Measurements from ENCODE around the gene CDC42SE2. TPM values are rescaled to one million over a fixed set of nuclear protein-coding genes. Genes with fewer than 3 reads are reported as not detected.

CDC42SE2 gene
- total RNA-seq, 4 donors from 2014 or later = 23.9 to 29.6 (median 26.4) TPM

DNA sequence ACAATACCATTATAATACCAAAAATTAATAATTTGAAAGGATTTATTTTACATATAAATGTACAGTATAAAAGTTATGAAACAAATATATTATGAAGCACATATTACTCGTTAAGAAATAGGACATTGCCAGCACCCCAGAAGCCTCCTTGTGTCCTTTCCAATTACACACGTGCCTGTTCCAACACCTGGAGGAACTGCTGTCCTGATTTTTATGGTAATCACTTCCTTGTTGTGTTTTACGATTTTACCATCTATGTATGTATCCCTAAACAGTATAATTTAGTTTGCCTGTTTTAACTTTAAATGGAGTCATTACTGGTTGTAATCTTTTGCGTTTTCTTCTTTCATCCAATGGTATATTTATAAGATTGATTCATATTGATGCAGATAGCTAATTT lies 105.0 kb downstream of the CDC42SE2 start:
- ATAC-seq = no peak
- Histone ChIP-seq H3K9me3 (no peaks in the 10 kb centered on the region), H3K4me1 (no peaks in the 10 kb centered on the region), H3K27ac (no peak overlapping the region), H3K36me3 (no peaks in the 10 kb centered on the region), H3K27me3 (no peaks in the 10 kb centered on the region), H3K4me3 (no peak overlapping the region)
- TF ChIP-seq, protein P1, sequence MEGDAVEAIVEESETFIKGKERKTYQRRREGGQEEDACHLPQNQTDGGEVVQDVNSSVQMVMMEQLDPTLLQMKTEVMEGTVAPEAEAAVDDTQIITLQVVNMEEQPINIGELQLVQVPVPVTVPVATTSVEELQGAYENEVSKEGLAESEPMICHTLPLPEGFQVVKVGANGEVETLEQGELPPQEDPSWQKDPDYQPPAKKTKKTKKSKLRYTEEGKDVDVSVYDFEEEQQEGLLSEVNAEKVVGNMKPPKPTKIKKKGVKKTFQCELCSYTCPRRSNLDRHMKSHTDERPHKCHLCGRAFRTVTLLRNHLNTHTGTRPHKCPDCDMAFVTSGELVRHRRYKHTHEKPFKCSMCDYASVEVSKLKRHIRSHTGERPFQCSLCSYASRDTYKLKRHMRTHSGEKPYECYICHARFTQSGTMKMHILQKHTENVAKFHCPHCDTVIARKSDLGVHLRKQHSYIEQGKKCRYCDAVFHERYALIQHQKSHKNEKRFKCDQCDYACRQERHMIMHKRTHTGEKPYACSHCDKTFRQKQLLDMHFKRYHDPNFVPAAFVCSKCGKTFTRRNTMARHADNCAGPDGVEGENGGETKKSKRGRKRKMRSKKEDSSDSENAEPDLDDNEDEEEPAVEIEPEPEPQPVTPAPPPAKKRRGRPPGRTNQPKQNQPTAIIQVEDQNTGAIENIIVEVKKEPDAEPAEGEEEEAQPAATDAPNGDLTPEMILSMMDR (IDR thresholded peaks at IDR 0.05 in 4 of 5, conservative IDR thresholded peaks at IDR 0.05 in 1 of 5) = no peak
- TF ChIP-seq POLR2A (IDR thresholded peaks at IDR 0.05) = no peak
- DNase-seq = no peak
- in situ Hi-C loops (cut with MboI; ENCODE audit: low sequenced_read_pairs in 4 of 4) (no loop called here), intact Hi-C loops (cut with DNase I; ENCODE audit: low total_unique reads) (no loop called here)

DNA sequence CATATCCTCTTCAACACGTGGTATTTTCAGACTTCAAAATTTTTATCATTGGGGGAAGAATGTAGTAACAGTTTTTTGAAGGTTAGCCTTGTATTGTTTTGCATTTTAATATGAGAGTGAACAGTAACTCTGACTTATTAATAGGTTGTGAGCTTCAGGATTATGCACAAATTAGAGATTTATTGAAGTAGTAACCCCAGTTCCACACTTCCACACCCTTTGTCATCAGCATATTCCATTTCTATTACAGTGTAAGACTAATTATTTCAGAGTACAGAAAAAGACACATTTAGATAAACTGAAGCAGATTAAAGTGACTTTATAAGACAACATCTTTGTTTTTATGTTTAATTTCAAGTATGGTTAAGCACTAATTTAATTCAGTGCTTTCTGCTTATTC lies 105.7 kb downstream of the CDC42SE2 start:
- intact Hi-C loops (cut with DNase I; ENCODE audit: low total_unique reads) = no loop called here
- Histone ChIP-seq H3K9me3 (no peaks in the 10 kb centered on the region), H3K4me1 (no peaks in the 10 kb centered on the region), H3K36me3 (no peaks in the 10 kb centered on the region), H3K27me3 (no peaks in the 10 kb centered on the region), H3K4me3 (no peak overlapping the region), H3K27ac (no peak overlapping the region)
- TF ChIP-seq, protein P1 (IDR thresholded peaks at IDR 0.05 in 4 of 5, conservative IDR thresholded peaks at IDR 0.05 in 1 of 5) = no peak
- in situ Hi-C loops (cut with MboI; ENCODE audit: low sequenced_read_pairs in 4 of 4) = no loop called here
- ATAC-seq (no peak), DNase-seq (no peak)

GRCh38 chr5:131371835-131372234 lies 108.0 kb downstream of the CDC42SE2 start:
- TF ChIP-seq, protein P1 (IDR thresholded peaks at IDR 0.05 in 4 of 5, conservative IDR thresholded peaks at IDR 0.05 in 1 of 5) = no peak
- no peak for TF ChIP-seq POLR2A (IDR thresholded peaks at IDR 0.05)
- in situ Hi-C loops (cut with MboI; ENCODE audit: low sequenced_read_pairs in 4 of 4) = no loop called here
- no peak overlapping the region for H3K27ac ChIP-seq
- no peaks in the 10 kb centered on the region for H3K27me3 ChIP-seq
- H3K4me3 ChIP-seq = no peak overlapping the region
- intact Hi-C loops (cut with DNase I; ENCODE audit: low total_unique reads) = no loop called here
- DNase-seq = no peak
- no peaks in the 10 kb centered on the region for H3K36me3 ChIP-seq
- no peak for ATAC-seq
- no peaks in the 10 kb centered on the region for H3K4me1 ChIP-seq
- H3K9me3 ChIP-seq = no peaks in the 10 kb centered on the region

GRCh38 chr5:131373265-131373664 lies 109.4 kb downstream of the CDC42SE2 start:
- in situ Hi-C loops (cut with MboI; ENCODE audit: low sequenced_read_pairs in 4 of 4) = no loop called here
- H3K9me3 ChIP-seq = no peaks in the 10 kb centered on the region
- DNase-seq (no peak), ATAC-seq (no peak)
- H3K4me1 ChIP-seq = no peaks in the 10 kb centered on the region
- H3K36me3 ChIP-seq = no peaks in the 10 kb centered on the region
- H3K27ac ChIP-seq = no peak overlapping the region
- TF ChIP-seq, protein P1 (IDR thresholded peaks at IDR 0.05 in 4 of 5, conservative IDR thresholded peaks at IDR 0.05 in 1 of 5) = no peak
- TF ChIP-seq POLR2A (IDR thresholded peaks at IDR 0.05) = no peak
- no peak overlapping the region for H3K4me3 ChIP-seq
- no peaks in the 10 kb centered on the region for H3K27me3 ChIP-seq
- intact Hi-C loops (cut with DNase I; ENCODE audit: low total_unique reads) = no loop called here

- H3K9me3 ChIP-seq = no peaks in the 10 kb centered on the region
- no peak overlapping the region for H3K27ac ChIP-seq
- peaks cover 4 to 9% of the 10 kb centered on the region in 2 donors for H3K4me1 ChIP-seq
- no peaks in the 10 kb centered on the region for H3K36me3 ChIP-seq
- in situ Hi-C loops (cut with MboI; ENCODE audit: low sequenced_read_pairs in 4 of 4) (no loop called here), intact Hi-C loops (cut with DNase I; ENCODE audit: low total_unique reads) (no loop called here)
- DNase-seq (no peak), ATAC-seq (no peak)
- TF ChIP-seq, protein P1 (IDR thresholded peaks at IDR 0.05 in 4 of 5, conservative IDR thresholded peaks at IDR 0.05 in 1 of 5) = no peak
- TF ChIP-seq POLR2A (IDR thresholded peaks at IDR 0.05) = no peak
- no peak overlapping the region for H3K4me3 ChIP-seq
- no peaks in the 10 kb centered on the region for H3K27me3 ChIP-seq
These were observed 111.5 kb downstream of the CDC42SE2 start for GRCh38 chr5:131375351-131375750.
